CD4-positive, alpha-beta memory T cell (primary cell): ENCODE results near the gene SLC22A23. TPM values are rescaled to one million over a fixed set of nuclear protein-coding genes. Genes with fewer than 3 reads are reported as not detected.

Experiments used
- CTCF ChIA-PET: fragments of 350-600 bp; sonication (Branson Sonifier 250); formaldehyde crosslinking; loops from one replicate; lab custom pipeline; 2021; ENCODE audit warnings: inconsistent platforms; ENCODE audit not compliant: partially characterized antibody; lab: Charles Lee
- POLR2A ChIA-PET: fragments of 350-600 bp; sonication (Branson Sonifier 250); formaldehyde crosslinking; loops from one replicate; lab custom pipeline; 2021; ENCODE audit not compliant: partially characterized antibody; lab: Charles Lee
- DNase-seq, 5 donors: peaks; one replicate each; pipeline versions ENCODE4 v3.0.0 to v3.0.0-alpha.2; 2020 to 2022; ENCODE audit warnings: mixed read lengths in 1 of 5
- H3K27ac ChIP-seq: one replicate; pipeline ENCODE4 v1.7.0; 2013; ENCODE audit warnings: low read depth, low read length
- H3K27me3 ChIP-seq: 2 replicates; pipeline ENCODE4 v1.7.0; 2013; ENCODE audit warnings: mild to moderate bottlenecking, low read length, moderate library complexity; ENCODE audit not compliant: insufficient read depth
- H3K36me3 ChIP-seq: 2 replicates; pipeline ENCODE4 v1.7.0; 2013; ENCODE audit warnings: mild to moderate bottlenecking, low read length, moderate library complexity; ENCODE audit not compliant: insufficient read depth
- H3K4me1 ChIP-seq: 2 replicates; pipeline ENCODE4 v1.7.0; 2013; ENCODE audit warnings: mild to moderate bottlenecking, low read length, moderate library complexity; ENCODE audit not compliant: insufficient read depth
- H3K4me3 ChIP-seq, 2 donors: one replicate each; pipeline ENCODE4 v1.7.0; 2013; ENCODE audit warnings: low read length in 2 of 2, mild to moderate bottlenecking in 1 of 2
- H3K9me3 ChIP-seq, 2 donors: one replicate each; pipeline ENCODE4 v1.7.0; 2013; ENCODE audit warnings: low read length in 2 of 2, control low read depth in 1 of 2; ENCODE audit not compliant: control insufficient read depth in 1 of 2
- H3K27ac Mint-ChIP-seq, 7 donors: one replicate each; pipeline ENCODE4 v1.8.0; 2020 to 2021; ENCODE audit warnings: mixed read lengths in 7 of 7, mild to moderate bottlenecking in 6 of 7, inconsistent platforms in 3 of 7, moderate library complexity in 3 of 7
- H3K27me3 Mint-ChIP-seq, 2 donors: one replicate each; pipeline ENCODE4 v1.8.0; 2020 to 2021; ENCODE audit warnings: mixed read lengths in 2 of 2
- H3K36me3 Mint-ChIP-seq, 2 donors: one replicate each; pipeline ENCODE4 v1.8.0; 2020 to 2021; ENCODE audit warnings: mixed read lengths in 2 of 2, inconsistent platforms in 1 of 2, mild to moderate bottlenecking in 1 of 2
- H3K4me1 Mint-ChIP-seq, 4 donors: one replicate each; pipeline ENCODE4 v1.8.0; 2020 to 2021; ENCODE audit warnings: mixed read lengths in 4 of 4, mild to moderate bottlenecking in 1 of 4
- H3K4me3 Mint-ChIP-seq, 8 donors: one replicate each; pipeline ENCODE4 v1.8.0; 2020 to 2021; ENCODE audit warnings: mixed read lengths in 8 of 8, mild to moderate bottlenecking in 7 of 8, moderate library complexity in 6 of 8, inconsistent platforms in 3 of 8
- H3K9me3 Mint-ChIP-seq, 8 donors: one replicate each; pipeline ENCODE4 v1.8.0; 2020 to 2021; ENCODE audit warnings: mixed read lengths in 8 of 8, mild to moderate bottlenecking in 5 of 8, inconsistent platforms in 3 of 8, moderate library complexity in 1 of 8
- intact Hi-C: fragments of 100-400 bp; cut with micrococcal nuclease; formaldehyde crosslinking; loops from one replicate; pipeline ENCODE4 v1.15.1; 2023
- polyA plus RNA-seq, 2 donors: library from polyadenylated mRNA; unstranded; fragments of 300-500 nt; fragmentation: Illumina TruSeq; gene quantifications; one replicate each; pipeline ENCODE4 v1.2.3, GENCODE V29; 2021
- total RNA-seq, 2 experiments: library from RNA; stranded (reverse); gene quantifications; one replicate each; pipeline ENCODE4 v1.2.3, GENCODE V29; 2021

Gene SLC22A23
- total and polyA plus RNA-seq, 4 experiments from 2014 or later = 0.32 to 12.5 (median 5.7) TPM

GRCh38 chr6:3364391-3364790 lies 92.5 kb downstream of the SLC22A23 start:
- POLR2A ChIA-PET = interaction anchor here (0.8 kb wide), 1 partner anchor 8 kb away, joined by 3 read pairs; no protein-coding TSS in a partner anchor
- intact Hi-C loops = no loop called here
- no peaks in the 10 kb centered on the region for H3K27me3 Mint-ChIP-seq

GRCh38 chr6:3363296-3364025 lies 93.4 kb downstream of the SLC22A23 start:
- Histone ChIP-seq H3K36me3 (no peaks in the 10 kb centered on the region), H3K27ac (no peak overlapping the region), H3K9me3 (no peaks in the 10 kb centered on the region), H3K4me3 (no peak overlapping the region), H3K4me1 (no peaks in the 10 kb centered on the region), H3K27me3 (no peaks in the 10 kb centered on the region)
- no peak for DNase-seq
- ChIA-PET POLR2A (no interaction called here), CTCF (no interaction called here)
- no peaks in the 10 kb centered on the region for H3K27me3 Mint-ChIP-seq
- intact Hi-C loops = no loop called here
- H3K4me3 Mint-ChIP-seq = no peak overlapping the region
- H3K27ac Mint-ChIP-seq = no peak overlapping the region
- peaks cover under 1 to 12% (median 8%) of the 10 kb centered on the region in 4 donors for H3K4me1 Mint-ChIP-seq
- no peaks in the 10 kb centered on the region for H3K9me3 Mint-ChIP-seq
- no peaks in the 10 kb centered on the region for H3K36me3 Mint-ChIP-seq

More at GRCh38 chr6:3364391-3364790, 92.5 kb downstream of the SLC22A23 start:
- CTCF ChIA-PET = interaction anchor here (1.0 kb wide), 1 partner anchor 28 kb away, joined by 3 read pairs; no protein-coding TSS in a partner anchor
- Mint-ChIP-seq H3K9me3 (no peaks in the 10 kb centered on the region), H3K4me1 (peaks cover 2 to 12% (median 5%) of the 10 kb centered on the region in 4 donors), H3K27ac (peak overlapping the region in 2 of 7 donors; percentile 30 to 64), H3K36me3 (no peaks in the 10 kb centered on the region), H3K4me3 (peak overlapping the region in 1 of 8 donors; percentile 21)
- no peak overlapping the region for H3K27ac ChIP-seq
- no peaks in the 10 kb centered on the region for H3K27me3 ChIP-seq
- DNase-seq = no peak
- H3K36me3 ChIP-seq = no peaks in the 10 kb centered on the region
- peaks cover 5% of the 10 kb centered on the region for H3K4me1 ChIP-seq
- no peak overlapping the region for H3K4me3 ChIP-seq
- H3K9me3 ChIP-seq = no peaks in the 10 kb centered on the region

- Histone ChIP-seq H3K4me3 (no peak overlapping the region), H3K27me3 (no peaks in the 10 kb centered on the region), H3K9me3 (no peaks in the 10 kb centered on the region), H3K4me1 (peaks cover 7% of the 10 kb centered on the region), H3K27ac (no peak overlapping the region), H3K36me3 (no peaks in the 10 kb centered on the region)
- Mint-ChIP-seq H3K4me1 (peaks cover 7 to 16% (median 14%) of the 10 kb centered on the region in 4 donors), H3K27me3 (no peaks in the 10 kb centered on the region), H3K36me3 (no peaks in the 10 kb centered on the region), H3K27ac (no peak overlapping the region), H3K4me3 (no peak overlapping the region), H3K9me3 (peaks cover 0 to under 1% (median 0%) of the 10 kb centered on the region in 8 donors)
- ChIA-PET POLR2A (no interaction called here), CTCF (interaction anchor here (1.1 kb wide), 1 partner anchor 9 kb away, joined by 3 read pairs; no protein-coding TSS in a partner anchor)
- no peak for DNase-seq
- intact Hi-C loops = no loop called here
Measured at GRCh38 chr6:3361312-3362037, 95.4 kb downstream of the SLC22A23 start.

GRCh38 chr6:3360727-3361045 lies 96.2 kb downstream of the SLC22A23 start:
- Mint-ChIP-seq H3K4me1 (peaks cover 11 to 24% (median 19%) of the 10 kb centered on the region in 4 donors), H3K27ac (no peak overlapping the region), H3K36me3 (peaks cover 0 to 1% of the 10 kb centered on the region in 2 donors), H3K4me3 (no peak overlapping the region), H3K27me3 (peaks cover 1% of the 10 kb centered on the region in 2 donors), H3K9me3 (peaks cover 0 to 3% (median 0%) of the 10 kb centered on the region in 8 donors)
- intact Hi-C loops = no loop called here
- H3K4me1 ChIP-seq = peaks cover 12% of the 10 kb centered on the region
- ChIA-PET CTCF (no interaction called here), POLR2A (no interaction called here)
- H3K36me3 ChIP-seq = no peaks in the 10 kb centered on the region
- H3K4me3 ChIP-seq = no peak overlapping the region
- no peaks in the 10 kb centered on the region for H3K9me3 ChIP-seq
- no peak for DNase-seq
- H3K27ac ChIP-seq = no peak overlapping the region
- no peaks in the 10 kb centered on the region for H3K27me3 ChIP-seq

- Mint-ChIP-seq H3K4me1 (peaks cover 16 to 29% (median 23%) of the 10 kb centered on the region in 4 donors), H3K27me3 (peaks cover 1 to 2% of the 10 kb centered on the region in 2 donors), H3K9me3 (peaks cover 0 to 5% (median 0%) of the 10 kb centered on the region in 8 donors), H3K36me3 (peaks cover 0 to 3% of the 10 kb centered on the region in 2 donors), H3K27ac (no peak overlapping the region), H3K4me3 (no peak overlapping the region)
- POLR2A ChIA-PET = no interaction called here
- DNase-seq = no peak
- Histone ChIP-seq H3K4me1 (peaks cover 18% of the 10 kb centered on the region), H3K4me3 (no peak overlapping the region), H3K9me3 (no peaks in the 10 kb centered on the region), H3K36me3 (no peaks in the 10 kb centered on the region), H3K27me3 (no peaks in the 10 kb centered on the region), H3K27ac (no peak overlapping the region)
- intact Hi-C loops = loop anchor here (5.0 to 10.0 kb wide), 6 partner anchors 83 to 1902 kb away; partner anchors contain the start of genes CDYL, ECI2, FAM50B and FARS2
- CTCF ChIA-PET = no interaction called here
Measured at GRCh38 chr6:3359973-3360726, 96.7 kb downstream of the SLC22A23 start.

- Histone ChIP-seq H3K4me1 (peaks cover 27% of the 10 kb centered on the region), H3K36me3 (no peaks in the 10 kb centered on the region), H3K27ac (no peak overlapping the region), H3K9me3 (no peaks in the 10 kb centered on the region), H3K4me3 (no peak overlapping the region), H3K27me3 (no peaks in the 10 kb centered on the region)
- POLR2A ChIA-PET = interaction anchor here (0.9 kb wide), 1 partner anchor 11 kb away, joined by 4 read pairs; no protein-coding TSS in a partner anchor
- DNase-seq = no peak
- Mint-ChIP-seq H3K9me3 (peaks cover 0 to 5% (median 0%) of the 10 kb centered on the region in 8 donors), H3K4me3 (no peak overlapping the region), H3K27ac (peak overlapping the region in 2 of 7 donors; percentile 18 to 96), H3K36me3 (peaks cover 0 to 3% of the 10 kb centered on the region in 2 donors), H3K27me3 (peaks cover 1 to 2% of the 10 kb centered on the region in 2 donors), H3K4me1 (peaks cover 24 to 37% (median 32%) of the 10 kb centered on the region in 4 donors)
- intact Hi-C loops = loop anchor here (5.0 to 10.0 kb wide), 6 partner anchors 82 to 1903 kb away; partner anchors contain the start of genes CDYL, ECI2, FAM50B and FARS2
- CTCF ChIA-PET = interaction anchor here (0.6 to 1.0 kb wide), 2 partner anchors 79 to 202 kb away, joined by 3 read pairs; partner anchors contain the start of gene TUBB2A
Measured at GRCh38 chr6:3359101-3359752, 97.6 kb downstream of the SLC22A23 start.
